HUDEP-2 (cell line): Measurements from ENCODE around the gene NPPA.

Experiments used
- DNase-seq, 76 experiments: peaks; one replicate each; lab custom pipeline; 2025; ENCODE audit not compliant: unreplicated experiment in 76 of 76; lab: John Stamatoyannopoulos, UW

NPPA gene

GRCh38 chr1:11874624-11875023 is 27.0 kb upstream of the NPPA start:
- no peak for DNase-seq

GRCh38 chr1:11874258-11874562 is 26.6 kb upstream of the NPPA start:
- no peak for DNase-seq

GRCh38 chr1:11873395-11874257 is 26.0 kb upstream of the NPPA start:
- no peak for DNase-seq

- no peak for DNase-seq
Observed at GRCh38 chr1:11872545-11872944, 25.0 kb upstream of the NPPA start.

GRCh38 chr1:11869650-11870207 is 22.1 kb upstream of the NPPA start:
- no peak for DNase-seq

GRCh38 chr1:11869104-11869503 is 21.5 kb upstream of the NPPA start:
- no peak for DNase-seq

- no peak for DNase-seq
Observed at GRCh38 chr1:11868331-11868980, 20.9 kb upstream of the NPPA start.

- DNase-seq, result peak in 3 of 76 experiments; percentile 2 to 16 (median 7)
Observed at GRCh38 chr1:11862890-11863289, 15.3 kb upstream of the NPPA start.

GRCh38 chr1:11860587-11860986 is 13.0 kb upstream of the NPPA start:
- DNase-seq, result no peak

GRCh38 chr1:11860083-11860482 is 12.5 kb upstream of the NPPA start:
- no peak for DNase-seq

- DNase-seq, result peak in 59 of 76 experiments; percentile 7 to 76 (median 47)
Observed at GRCh38 chr1:11858968-11859871, 11.6 kb upstream of the NPPA start.

GRCh38 chr1:11858613-11858967 is 11.0 kb upstream of the NPPA start, which contains the start of gene NPPB:
Gene NPPB (minus strand): TSS chr1:11858945. CDS start chr1:11858833, 112 bp downstream.
- no peak for DNase-seq

GRCh38 chr1:11858158-11858557 is 10.6 kb upstream of the NPPA start:
- no peak for DNase-seq

GRCh38 chr1:11857164-11857851 is 9.7 kb upstream of the NPPA start:
- DNase-seq, result no peak

GRCh38 chr1:11856698-11857097 is 9.1 kb upstream of the NPPA start:
- no peak for DNase-seq

GRCh38 chr1:11855430-11855829 is 7.8 kb upstream of the NPPA start:
- no peak for DNase-seq

GRCh38 chr1:11854519-11854918 is 6.9 kb upstream of the NPPA start:
- no peak for DNase-seq

GRCh38 chr1:11851180-11851579 is 3.6 kb upstream of the NPPA start:
- peak in 68 of 76 experiments; percentile 3 to 91 (median 58) for DNase-seq

GRCh38 chr1:11850156-11850555 is 2.6 kb upstream of the NPPA start:
- DNase-seq, result no peak

GRCh38 chr1:11848373-11848700 is 754 bp upstream of the NPPA start:
- no peak for DNase-seq
